Karpas-422 (cell line): ENCODE measurements around the gene USP48. TPM values are rescaled to one million over a fixed set of nuclear protein-coding genes. Genes with fewer than 3 reads are reported as not detected.

ENCODE experiments used
- DNase-seq: peaks from one replicate; pipeline ENCODE4 v3.0.0-alpha.2; 2015
- H2AFZ ChIP-seq: fragments of 200-600 bp; sonication (generic); 2 replicates; pipeline ENCODE4 v1.6.1; 2014; ENCODE audit warnings: antibody characterized with exemption, low read length, mixed read lengths
- H3K27ac ChIP-seq: fragments of 200-600 bp; sonication (generic); 2 replicates; pipeline ENCODE4 v1.5.1; 2014; ENCODE audit warnings: mild to moderate bottlenecking, low read length, moderate library complexity
- H3K27me3 ChIP-seq: fragments of 200-600 bp; sonication (generic); 2 replicates; pipeline ENCODE4 v1.6.1; 2014; ENCODE audit warnings: low read length, mixed read lengths
- H3K36me3 ChIP-seq: fragments of 200-600 bp; sonication (generic); 2 replicates; pipeline ENCODE4 v1.6.1; 2014; ENCODE audit warnings: low read length, mixed read lengths; ENCODE audit not compliant: insufficient read depth
- H3K4me1 ChIP-seq: fragments of 200-600 bp; sonication (generic); 2 replicates; pipeline ENCODE4 v1.6.1; 2014; ENCODE audit warnings: mild to moderate bottlenecking, low read length, mixed read lengths
- H3K4me2 ChIP-seq: fragments of 200-600 bp; sonication (generic); 2 replicates; pipeline ENCODE4 v1.6.1; 2014; ENCODE audit warnings: low read length, low read depth, mild to moderate bottlenecking; ENCODE audit not compliant: poor library complexity, severe bottlenecking
- H3K4me3 ChIP-seq: fragments of 200-600 bp; sonication (generic); 2 replicates; pipeline ENCODE4 v1.5.1; 2014; ENCODE audit warnings: mild to moderate bottlenecking, antibody characterized with exemption, low read length, mixed read lengths
- H3K79me2 ChIP-seq: fragments of 200-600 bp; sonication (generic); 2 replicates; pipeline ENCODE4 v1.6.1; 2014; ENCODE audit warnings: mild to moderate bottlenecking, low read length, mixed read lengths
- H3K9ac ChIP-seq: fragments of 200-600 bp; sonication (generic); 2 replicates; pipeline ENCODE4 v1.6.0; 2014; ENCODE audit warnings: low read length
- H3K9me2 ChIP-seq: fragments of 200-600 bp; sonication (generic), shearing (Covaris generic); replicated peaks from 2 replicates; pipeline ENCODE4 v1.6.0; 2014; ENCODE audit warnings: mild to moderate bottlenecking, low read length, moderate library complexity; ENCODE audit not compliant: insufficient read depth
- H3K9me3 ChIP-seq: fragments of 300-700, 200-600 bp; sonication (generic); 2 replicates; pipeline ENCODE4 v1.6.1; 2014; ENCODE audit warnings: low read length, mixed read lengths
- H4K20me1 ChIP-seq: fragments of 200-600 bp; sonication (generic); 2 replicates; pipeline ENCODE4 v1.6.1; 2014; ENCODE audit warnings: mild to moderate bottlenecking, antibody characterized with exemption, low read length, low read depth; ENCODE audit not compliant: insufficient read depth
- total RNA-seq: library from RNA; depleted of rRNA; stranded (reverse); fragments of >200 nt; shearing (Covaris generic); gene quantifications from 2 replicates; pipeline ENCODE4 v1.2.3, GENCODE V29; 2014; ENCODE audit warnings: low replicate concordance

USP48 gene
- total RNA-seq, 1 experiment from 2014 or later, result 35.1 TPM

DNA sequence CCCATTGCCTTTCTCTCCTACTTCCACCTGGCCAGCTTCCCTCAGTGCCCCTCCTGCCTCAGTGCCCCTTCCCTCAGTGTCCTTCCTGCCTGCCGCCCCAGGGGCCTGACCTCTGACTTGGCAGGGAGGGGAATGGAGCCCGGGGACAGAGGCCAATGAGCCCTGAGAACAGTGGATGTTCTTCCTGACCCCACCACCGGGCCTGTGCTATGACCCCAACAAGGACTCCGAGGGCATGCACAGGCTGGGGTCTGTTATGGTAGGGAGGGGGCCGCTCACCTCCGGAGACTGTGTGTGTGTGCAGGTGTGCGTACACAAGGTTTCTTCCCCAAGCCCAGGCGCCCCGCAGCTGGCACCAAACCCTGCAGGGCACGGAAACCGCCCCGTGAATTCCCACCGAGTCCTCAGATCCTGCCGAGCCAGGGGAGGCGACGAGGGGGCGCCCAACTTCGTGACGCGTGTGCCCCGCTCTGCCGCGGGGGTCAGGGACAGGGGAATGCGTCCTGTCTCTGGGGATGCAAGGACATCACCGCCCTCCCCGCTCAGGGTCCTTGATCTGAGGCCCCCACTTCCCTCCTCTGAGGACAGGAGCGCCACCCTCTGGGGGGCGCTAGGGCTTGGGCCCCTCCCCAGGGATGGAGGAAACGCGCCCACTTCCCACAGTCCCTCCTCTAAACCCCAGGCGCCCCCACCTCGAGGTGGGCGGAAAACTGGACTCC lies 114.6 kb downstream of the USP48 start:
- no peak overlapping the region for H3K4me3 ChIP-seq

GRCh38 chr1:21667348-21668231 lies 115.4 kb downstream of the USP48 start:
- peaks cover 6% of the 10 kb centered on the region; the same call in 1 of the 2 replicates for H4K20me1 ChIP-seq
- H3K9me3 ChIP-seq, result no peaks in the 10 kb centered on the region
- H3K27ac ChIP-seq, result no peak overlapping the region
- peaks cover 24% of the 10 kb centered on the region for H3K4me1 ChIP-seq
- no peaks in the 10 kb centered on the region for H3K9me2 ChIP-seq
- H2AFZ ChIP-seq, result no peak overlapping the region
- H3K4me2 ChIP-seq, result no peak overlapping the region
- no peaks in the 10 kb centered on the region for H3K36me3 ChIP-seq
- DNase-seq, result no peak
- H3K27me3 ChIP-seq, result no peaks in the 10 kb centered on the region
- H3K9ac ChIP-seq, result peak overlapping the region; percentile 24
- H3K79me2 ChIP-seq, result no peaks in the 10 kb centered on the region
- H3K4me3 ChIP-seq, result no peak overlapping the region

More for the DNA sequence above, 114.6 kb downstream of the USP48 start:
- H3K9ac ChIP-seq, result no peak overlapping the region
- H3K9me2 ChIP-seq, result no peaks in the 10 kb centered on the region
- peaks cover 11% of the 10 kb centered on the region; the same call in 1 of the 2 replicates for H4K20me1 ChIP-seq
- H2AFZ ChIP-seq, result no peak overlapping the region
- no peaks in the 10 kb centered on the region for H3K36me3 ChIP-seq
- H3K27me3 ChIP-seq, result no peaks in the 10 kb centered on the region
- no peak overlapping the region for H3K4me2 ChIP-seq
- no peaks in the 10 kb centered on the region for H3K9me3 ChIP-seq
- H3K79me2 ChIP-seq, result no peaks in the 10 kb centered on the region
- peaks cover 24% of the 10 kb centered on the region for H3K4me1 ChIP-seq
- H3K27ac ChIP-seq, result no peak overlapping the region
- DNase-seq, result no peak

GRCh38 chr1:21666576-21667320 lies 116.2 kb downstream of the USP48 start:
- no peaks in the 10 kb centered on the region for H3K9me2 ChIP-seq
- no peak overlapping the region for H3K4me3 ChIP-seq
- H3K79me2 ChIP-seq, result no peaks in the 10 kb centered on the region
- peaks cover 24% of the 10 kb centered on the region for H3K4me1 ChIP-seq
- peak overlapping the region; percentile 31 for H3K9ac ChIP-seq
- no peak overlapping the region for H3K27ac ChIP-seq
- no peak for DNase-seq
- H3K27me3 ChIP-seq, result no peaks in the 10 kb centered on the region
- H3K36me3 ChIP-seq, result no peaks in the 10 kb centered on the region
- H4K20me1 ChIP-seq, result peaks cover 6% of the 10 kb centered on the region; the same call in 1 of the 2 replicates
- H2AFZ ChIP-seq, result peak overlapping the region; percentile 39; the same call in 1 of the 2 replicates
- no peaks in the 10 kb centered on the region for H3K9me3 ChIP-seq
- no peak overlapping the region for H3K4me2 ChIP-seq

DNA sequence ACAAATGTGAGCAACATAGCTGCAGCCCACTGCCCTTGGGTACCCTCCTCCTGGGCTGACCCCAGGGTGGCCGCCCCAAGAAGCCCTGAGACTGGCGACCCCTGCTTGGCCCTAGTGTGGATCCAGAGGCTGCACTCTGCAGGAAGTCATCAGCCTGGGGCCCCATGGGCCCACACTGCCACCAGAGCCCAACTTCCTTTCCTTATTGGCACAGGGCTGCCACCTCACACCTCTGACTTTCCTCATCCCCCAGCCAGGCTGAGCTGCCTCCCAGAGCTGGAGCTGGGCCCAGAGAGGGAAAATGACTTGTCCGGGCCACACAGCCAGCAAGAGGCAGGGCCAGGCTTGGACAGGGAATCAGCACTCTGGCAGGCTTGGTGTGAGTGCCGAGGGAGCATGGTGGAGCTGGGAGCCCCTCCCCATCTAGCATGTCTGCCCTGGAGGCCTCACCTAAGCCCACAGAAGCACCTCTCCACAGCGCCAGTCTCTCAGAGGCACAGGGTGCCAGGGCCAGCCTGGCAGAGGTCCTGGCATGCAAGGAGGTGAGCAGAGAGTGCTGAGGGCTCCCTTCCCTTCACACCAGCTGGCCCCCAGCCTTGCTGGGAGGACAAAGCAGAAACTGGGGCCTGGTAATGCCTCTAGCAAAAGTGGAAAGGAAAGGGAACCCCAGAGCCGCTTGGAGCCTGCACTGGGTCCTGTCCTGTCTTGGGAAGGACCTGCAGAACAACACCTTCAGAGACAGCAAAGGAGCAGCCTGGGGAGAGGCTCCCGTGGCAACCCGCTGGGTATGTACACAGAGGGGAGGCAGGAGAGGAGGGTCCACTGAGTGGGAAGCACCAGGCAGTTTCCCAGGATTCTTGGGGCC lies 117.0 kb downstream of the USP48 start:
- H3K9ac ChIP-seq, result peak overlapping the region; percentile 31; the same call in 1 of the 2 replicates
- H4K20me1 ChIP-seq, result peaks cover under 1% of the 10 kb centered on the region; the same call in 1 of the 2 replicates
- H3K9me2 ChIP-seq, result no peaks in the 10 kb centered on the region
- DNase-seq, result no peak
- no peak overlapping the region for H3K27ac ChIP-seq
- H3K4me1 ChIP-seq, result peaks cover 24% of the 10 kb centered on the region
- H3K4me2 ChIP-seq, result no peak overlapping the region
- H3K79me2 ChIP-seq, result no peaks in the 10 kb centered on the region
- H2AFZ ChIP-seq, result peak overlapping the region; percentile 39; the same call in 1 of the 2 replicates
- no peaks in the 10 kb centered on the region for H3K27me3 ChIP-seq
- H3K36me3 ChIP-seq, result no peaks in the 10 kb centered on the region
- H3K9me3 ChIP-seq, result no peaks in the 10 kb centered on the region
- no peak overlapping the region for H3K4me3 ChIP-seq

GRCh38 chr1:21664806-21665588 lies 118.0 kb downstream of the USP48 start:
- Histone ChIP-seq H3K27ac (no peak overlapping the region), H3K4me3 (no peak overlapping the region), H3K4me1 (peaks cover 24% of the 10 kb centered on the region), H3K79me2 (no peaks in the 10 kb centered on the region), H3K9me3 (no peaks in the 10 kb centered on the region), H3K4me2 (no peak overlapping the region), H2AFZ (no peak overlapping the region), H3K9me2 (no peaks in the 10 kb centered on the region), H3K36me3 (no peaks in the 10 kb centered on the region), H3K9ac (no peak overlapping the region), H4K20me1 (no peaks in the 10 kb centered on the region), H3K27me3 (no peaks in the 10 kb centered on the region)
- DNase-seq, result no peak

GRCh38 chr1:21663951-21664805 lies 118.8 kb downstream of the USP48 start:
- DNase-seq, result peak; percentile 65
- Histone ChIP-seq H3K4me2 (peak overlapping the region; percentile 60), H2AFZ (peak overlapping the region; percentile 67; the same call in 1 of the 2 replicates), H3K27me3 (no peaks in the 10 kb centered on the region), H3K9me2 (no peaks in the 10 kb centered on the region), H4K20me1 (no peaks in the 10 kb centered on the region), H3K4me1 (peaks cover 29% of the 10 kb centered on the region), H3K4me3 (peak overlapping the region; percentile 44; the same call in 1 of the 2 replicates), H3K36me3 (no peaks in the 10 kb centered on the region), H3K27ac (no peak overlapping the region), H3K79me2 (no peaks in the 10 kb centered on the region), H3K9ac (peak overlapping the region; percentile 55), H3K9me3 (no peaks in the 10 kb centered on the region)
